Parathyroid adenoma (tissue), 2 donors: ENCODE results near the gene FAM177B.

ENCODE experiments used
- H2AFZ ChIP-seq: fragments of 300-600 bp; sonication (generic); one replicate; pipeline ENCODE4 v1.7.0; 2017; ENCODE audit warnings: antibody characterized with exemption, mild to moderate bottlenecking
- H3K27ac ChIP-seq: fragments of 300-600 bp; sonication (generic); one replicate; pipeline ENCODE4 v1.7.0; 2017
- H3K27me3 ChIP-seq: fragments of 300-600 bp; sonication (generic); one replicate; pipeline ENCODE4 v1.7.0; 2017; ENCODE audit warnings: low read length; ENCODE audit not compliant: control insufficient read depth, insufficient read depth
- H3K36me3 ChIP-seq: fragments of 300-600 bp; sonication (generic); one replicate; pipeline ENCODE4 v1.7.0; 2017; ENCODE audit warnings: low read length; ENCODE audit not compliant: control insufficient read depth, insufficient read depth
- H3K4me1 ChIP-seq: fragments of 300-600 bp; sonication (generic); one replicate; pipeline ENCODE4 v1.7.0; 2017; ENCODE audit warnings: control low read depth
- H3K4me2 ChIP-seq: fragments of 300-600 bp; sonication (generic); one replicate; pipeline ENCODE4 v1.7.0; 2017; ENCODE audit warnings: low read length
- H3K4me3 ChIP-seq: fragments of 300-600 bp; sonication (generic); one replicate; pipeline ENCODE4 v1.7.0; 2017; ENCODE audit warnings: low read depth, low read length
- H3K79me2 ChIP-seq: fragments of 300-600 bp; sonication (generic); one replicate; pipeline ENCODE4 v1.7.0; 2017; ENCODE audit warnings: control low read depth
- H3K9ac ChIP-seq: fragments of 300-600 bp; sonication (generic); one replicate; pipeline ENCODE4 v1.7.0; 2017; ENCODE audit warnings: mild to moderate bottlenecking
- H3K9me3 ChIP-seq: fragments of 300-600 bp; sonication (generic); one replicate; pipeline ENCODE4 v1.7.0; 2017; ENCODE audit warnings: low read length; ENCODE audit not compliant: control insufficient read depth
- TF ChIP-seq, protein P1 (sequence below): fragments of 300-600 bp; sonication (generic); IDR thresholded peaks from one replicate; pipeline ENCODE4 v1.7.0; 2017; ENCODE audit warnings: antibody characterized with exemption, mild to moderate bottlenecking
- donor health status: primary hyperparathyroidism.

Gene FAM177B

DNA sequence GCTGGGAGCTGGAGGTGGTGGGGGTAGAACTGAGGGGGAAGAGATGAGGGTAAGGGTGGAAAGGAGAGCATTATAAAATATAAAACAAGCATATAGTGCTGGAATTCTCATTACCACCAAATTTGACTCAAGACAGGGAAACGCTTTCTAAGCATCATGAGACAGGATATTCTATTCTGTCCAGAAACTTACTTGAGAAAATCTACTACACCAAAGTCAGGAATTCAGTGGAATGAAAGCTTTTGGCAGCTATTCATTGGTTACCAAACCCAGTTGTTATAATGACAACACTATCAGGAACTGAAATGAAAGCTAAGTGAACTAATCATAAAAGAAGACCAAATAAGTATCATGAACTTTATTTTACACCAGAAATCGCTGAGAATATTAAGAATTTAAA lies 39.2 kb upstream of the FAM177B start:
- Histone ChIP-seq H3K4me1 (no peaks in the 10 kb centered on the region), H3K27ac (no peak overlapping the region), H3K4me2 (no peak overlapping the region), H3K79me2 (no peaks in the 10 kb centered on the region), H3K27me3 (no peaks in the 10 kb centered on the region), H3K9ac (no peak overlapping the region), H3K4me3 (no peak overlapping the region), H3K36me3 (no peaks in the 10 kb centered on the region), H3K9me3 (no peaks in the 10 kb centered on the region), H2AFZ (no peak overlapping the region)
- TF ChIP-seq, protein P1, sequence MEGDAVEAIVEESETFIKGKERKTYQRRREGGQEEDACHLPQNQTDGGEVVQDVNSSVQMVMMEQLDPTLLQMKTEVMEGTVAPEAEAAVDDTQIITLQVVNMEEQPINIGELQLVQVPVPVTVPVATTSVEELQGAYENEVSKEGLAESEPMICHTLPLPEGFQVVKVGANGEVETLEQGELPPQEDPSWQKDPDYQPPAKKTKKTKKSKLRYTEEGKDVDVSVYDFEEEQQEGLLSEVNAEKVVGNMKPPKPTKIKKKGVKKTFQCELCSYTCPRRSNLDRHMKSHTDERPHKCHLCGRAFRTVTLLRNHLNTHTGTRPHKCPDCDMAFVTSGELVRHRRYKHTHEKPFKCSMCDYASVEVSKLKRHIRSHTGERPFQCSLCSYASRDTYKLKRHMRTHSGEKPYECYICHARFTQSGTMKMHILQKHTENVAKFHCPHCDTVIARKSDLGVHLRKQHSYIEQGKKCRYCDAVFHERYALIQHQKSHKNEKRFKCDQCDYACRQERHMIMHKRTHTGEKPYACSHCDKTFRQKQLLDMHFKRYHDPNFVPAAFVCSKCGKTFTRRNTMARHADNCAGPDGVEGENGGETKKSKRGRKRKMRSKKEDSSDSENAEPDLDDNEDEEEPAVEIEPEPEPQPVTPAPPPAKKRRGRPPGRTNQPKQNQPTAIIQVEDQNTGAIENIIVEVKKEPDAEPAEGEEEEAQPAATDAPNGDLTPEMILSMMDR = no peak

DNA sequence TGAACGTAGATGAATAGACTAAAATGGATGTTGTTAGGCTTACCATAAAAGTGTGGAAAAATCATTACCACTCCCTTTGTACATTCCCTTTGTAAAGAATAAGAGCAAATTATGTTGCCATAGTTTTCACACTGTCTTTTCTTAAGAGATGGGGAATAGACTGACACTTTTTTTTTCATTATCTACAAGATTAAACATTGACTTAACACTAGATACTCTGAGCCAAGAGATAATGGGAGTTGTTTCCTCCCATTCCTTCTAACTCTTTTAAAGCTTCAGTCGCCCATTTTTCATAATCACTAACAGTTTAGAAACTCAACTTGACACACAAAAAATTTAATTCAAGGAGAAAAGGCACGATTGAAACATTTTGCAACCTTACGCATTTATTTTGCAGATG lies 34.8 kb upstream of the FAM177B start:
- no peaks in the 10 kb centered on the region for H3K36me3 ChIP-seq
- H3K4me1 ChIP-seq = no peaks in the 10 kb centered on the region
- no peak overlapping the region for H3K27ac ChIP-seq
- no peak overlapping the region for H3K9ac ChIP-seq
- no peak overlapping the region for H2AFZ ChIP-seq
- peaks cover 8% of the 10 kb centered on the region for H3K79me2 ChIP-seq
- no peaks in the 10 kb centered on the region for H3K9me3 ChIP-seq
- H3K4me3 ChIP-seq = no peak overlapping the region
- H3K4me2 ChIP-seq = no peak overlapping the region
- TF ChIP-seq, protein P1 = no peak
- no peaks in the 10 kb centered on the region for H3K27me3 ChIP-seq

DNA sequence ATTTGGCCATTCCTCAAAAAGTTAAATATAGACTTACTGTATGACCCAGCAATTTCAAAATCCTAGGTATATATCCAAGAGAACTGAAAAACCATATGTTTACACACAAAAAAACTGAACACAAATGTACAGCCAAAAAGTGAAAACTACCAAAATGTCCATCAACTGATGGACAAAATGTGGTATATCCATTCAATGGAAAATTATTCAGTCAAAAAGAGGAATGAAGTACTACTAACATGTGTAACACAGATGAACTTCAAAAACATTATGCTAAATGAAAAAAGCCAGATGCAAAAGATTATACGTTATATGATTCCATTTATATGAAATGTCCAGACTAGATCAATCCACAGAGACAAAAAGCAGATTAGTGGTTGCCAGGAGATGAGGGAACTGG lies 32.7 kb upstream of the FAM177B start:
- H3K79me2 ChIP-seq = peaks cover 11% of the 10 kb centered on the region
- H3K27me3 ChIP-seq = no peaks in the 10 kb centered on the region
- TF ChIP-seq, protein P1 = no peak
- H3K27ac ChIP-seq = no peak overlapping the region
- H3K36me3 ChIP-seq = no peaks in the 10 kb centered on the region
- no peak overlapping the region for H3K4me2 ChIP-seq
- H3K4me1 ChIP-seq = no peaks in the 10 kb centered on the region
- H3K9ac ChIP-seq = no peak overlapping the region
- no peak overlapping the region for H3K4me3 ChIP-seq
- no peaks in the 10 kb centered on the region for H3K9me3 ChIP-seq
- H2AFZ ChIP-seq = no peak overlapping the region

DNA sequence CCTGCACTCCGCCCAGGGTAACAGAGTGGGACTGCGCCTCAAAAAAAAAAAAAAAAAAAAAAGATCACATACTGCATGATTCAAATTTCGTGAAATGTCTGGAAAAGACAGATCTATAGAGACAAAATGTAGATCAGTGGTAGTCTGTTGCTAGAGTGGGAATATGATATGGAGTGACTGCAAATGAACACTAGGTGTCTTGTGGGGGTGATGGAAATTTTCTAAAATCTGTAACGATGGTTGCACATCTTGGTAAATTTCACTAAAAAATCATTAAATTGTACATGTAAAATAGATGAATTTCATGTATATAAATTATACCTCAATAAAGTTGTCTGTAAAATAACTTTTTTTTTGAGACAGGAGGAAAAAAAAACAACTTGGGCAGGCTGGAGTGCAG lies 30.2 kb upstream of the FAM177B start:
- Histone ChIP-seq H2AFZ (no peak overlapping the region), H3K36me3 (no peaks in the 10 kb centered on the region), H3K9ac (no peak overlapping the region), H3K27ac (no peak overlapping the region), H3K4me3 (no peak overlapping the region), H3K4me2 (no peak overlapping the region), H3K4me1 (no peaks in the 10 kb centered on the region), H3K9me3 (no peaks in the 10 kb centered on the region), H3K79me2 (peaks cover 16% of the 10 kb centered on the region), H3K27me3 (no peaks in the 10 kb centered on the region)
- TF ChIP-seq, protein P1 = no peak

DNA sequence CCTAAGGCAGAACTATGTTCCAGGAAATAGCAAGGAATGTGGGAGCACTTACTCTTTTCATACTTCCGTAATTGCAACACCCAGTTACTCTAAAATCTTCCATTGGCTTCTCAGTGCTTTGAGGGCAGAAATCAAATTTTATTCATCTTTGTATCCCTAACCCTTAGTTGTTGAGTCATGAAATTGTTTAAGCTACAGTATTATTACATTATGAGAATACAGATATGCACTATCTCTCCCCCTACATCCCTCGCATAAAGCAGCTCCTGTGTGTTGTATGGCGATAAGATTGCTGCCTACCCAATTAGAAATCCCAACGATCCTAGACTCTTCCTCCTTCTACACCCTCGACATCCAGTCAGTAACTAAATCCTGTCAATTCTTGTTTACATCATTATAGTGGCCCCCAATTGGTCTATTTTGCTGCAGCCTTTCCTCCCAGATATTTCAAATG lies 27.3 kb upstream of the FAM177B start:
- Histone ChIP-seq H3K4me2 (no peak overlapping the region), H3K9me3 (no peaks in the 10 kb centered on the region), H3K36me3 (no peaks in the 10 kb centered on the region), H3K9ac (no peak overlapping the region), H3K27me3 (no peaks in the 10 kb centered on the region), H3K79me2 (peaks cover 13% of the 10 kb centered on the region), H3K27ac (no peak overlapping the region), H2AFZ (no peak overlapping the region), H3K4me3 (no peak overlapping the region), H3K4me1 (no peaks in the 10 kb centered on the region)
- TF ChIP-seq, protein P1 = no peak
